HPDE6-E6E7 (cell line): Measurements from ENCODE around the gene GALNT2.

Experiments
- DNase-seq: peaks from one replicate; pipeline ENCODE4 v3.0.0; 2011; ENCODE audit warnings: missing footprints; ENCODE audit errors: extremely low spot score

The GALNT2 gene

DNA sequence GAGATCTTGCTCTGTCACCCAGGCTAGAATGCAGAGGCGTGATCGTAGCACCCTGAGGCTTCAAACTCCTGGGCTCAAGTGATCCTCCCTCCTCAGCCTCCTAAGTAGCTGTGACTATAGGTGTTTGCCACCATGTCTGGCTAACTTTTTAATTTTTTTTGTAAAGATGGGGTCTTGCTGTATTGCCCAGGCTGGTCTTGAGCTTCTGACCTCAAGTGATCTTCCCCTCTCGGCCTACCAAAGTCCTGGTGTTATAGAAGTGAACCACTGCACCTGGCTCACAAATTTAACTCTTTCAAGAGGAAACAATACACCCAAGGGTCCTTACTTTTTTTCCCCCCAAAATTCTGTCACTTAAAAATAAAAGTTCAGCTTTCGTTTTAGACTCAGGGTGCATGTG is 62.3 kb downstream of the GALNT2 start:
- no peak for DNase-seq

DNA sequence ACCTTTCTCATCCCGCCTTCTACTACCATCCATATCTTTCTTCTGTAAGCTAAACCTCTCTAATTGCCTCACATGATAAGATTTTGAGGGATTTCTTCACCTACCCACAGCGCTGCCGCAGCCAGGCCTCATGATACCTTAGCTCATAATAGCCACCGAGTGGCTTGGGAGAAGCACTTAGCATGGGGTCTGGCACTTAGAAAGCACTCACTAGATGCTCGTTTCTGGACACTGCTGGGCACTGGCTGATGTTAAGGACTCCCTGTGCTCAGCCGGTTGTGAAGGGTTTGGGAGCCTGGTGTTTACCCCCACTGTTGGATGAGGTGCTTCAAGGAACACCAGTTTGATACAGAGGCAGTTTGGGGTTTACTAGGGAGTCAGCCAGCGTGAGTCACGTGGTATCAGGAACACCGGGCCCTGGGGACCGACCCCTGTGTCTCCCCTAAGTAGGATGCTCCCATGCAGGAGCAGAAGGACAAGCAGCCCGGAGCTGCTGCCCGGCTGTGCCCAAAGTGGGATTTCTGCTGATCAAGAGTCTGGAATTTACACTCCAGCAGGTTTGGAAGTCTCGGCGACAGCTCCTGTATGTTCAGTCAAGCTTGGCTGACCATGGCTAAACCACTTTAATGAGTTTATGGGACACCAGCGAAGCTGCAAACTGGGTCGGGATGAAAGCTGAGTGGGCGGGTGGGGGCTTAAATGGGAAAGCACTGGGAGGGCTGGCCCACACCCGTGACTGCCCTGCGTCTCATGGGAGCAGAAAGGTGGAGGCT is 63.3 kb downstream of the GALNT2 start:
- DNase-seq = no peak

DNA sequence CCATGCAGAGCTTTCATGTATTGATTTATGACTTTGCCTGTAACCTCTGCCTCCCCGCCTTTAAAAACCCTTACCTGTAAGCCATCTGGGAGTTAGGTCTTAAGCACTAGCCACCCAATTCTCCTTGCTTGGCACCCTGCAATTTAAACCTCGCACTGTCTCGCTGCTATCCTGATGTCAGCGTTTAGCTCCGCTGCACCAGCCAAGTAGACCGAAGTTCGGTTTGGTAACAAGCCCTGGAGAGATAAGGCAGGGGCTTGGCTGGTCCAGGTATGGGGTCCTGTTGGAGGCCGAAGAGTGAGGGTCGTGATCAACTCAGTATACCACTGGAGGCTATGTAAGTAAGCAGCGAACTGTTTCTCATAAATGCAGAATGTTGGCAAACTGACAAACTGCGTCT is 64.4 kb downstream of the GALNT2 start:
- no peak for DNase-seq

DNA sequence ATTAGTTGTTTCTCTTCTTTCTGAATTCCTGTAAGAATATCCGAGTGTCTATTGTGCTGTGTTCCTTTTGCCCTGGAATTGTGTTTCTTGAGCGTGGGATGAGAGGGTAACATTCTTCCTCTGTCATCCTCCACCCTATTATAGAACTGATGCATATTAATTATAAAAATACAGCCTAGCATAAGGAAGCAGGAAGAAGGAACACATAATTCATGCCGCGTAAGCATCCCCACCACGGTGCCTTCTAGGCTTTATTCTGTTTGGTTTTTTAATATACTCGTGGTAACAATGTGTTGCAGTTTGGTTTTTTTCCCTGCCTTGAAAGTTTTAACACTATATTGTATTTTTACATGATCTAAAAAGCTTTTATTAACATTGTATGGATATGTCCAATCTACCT is 65.7 kb downstream of the GALNT2 start:
- no peak for DNase-seq

- no peak for DNase-seq
Observed at GRCh38 chr1:230135726-230136125, 68.7 kb downstream of the GALNT2 start.

GRCh38 chr1:230136453-230137336 is 69.7 kb downstream of the GALNT2 start:
- no peak for DNase-seq

DNA sequence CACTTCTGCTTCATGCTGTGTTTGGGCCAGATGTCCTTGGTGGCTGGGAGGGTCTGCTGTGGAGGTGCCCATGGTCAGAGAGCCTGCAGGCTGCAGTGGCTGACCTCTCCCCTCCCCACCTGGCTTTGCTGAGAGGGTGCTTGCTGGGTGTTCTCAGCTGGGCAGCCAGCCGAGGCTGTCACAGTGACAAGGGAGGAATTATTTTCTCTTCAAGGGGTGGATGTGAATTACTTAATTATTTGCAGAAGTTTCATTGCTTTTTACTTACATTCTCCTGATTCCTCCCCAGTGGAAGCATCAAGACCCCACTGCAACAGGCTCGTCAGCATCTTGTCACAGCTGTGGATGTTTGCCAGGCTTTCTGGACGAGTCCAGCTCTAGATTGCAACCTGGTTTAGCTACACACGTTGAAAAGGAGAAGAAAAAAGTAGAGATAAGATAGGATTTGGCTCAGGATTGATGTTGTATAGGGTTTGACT is 70.3 kb downstream of the GALNT2 start:
- no peak for DNase-seq

DNA sequence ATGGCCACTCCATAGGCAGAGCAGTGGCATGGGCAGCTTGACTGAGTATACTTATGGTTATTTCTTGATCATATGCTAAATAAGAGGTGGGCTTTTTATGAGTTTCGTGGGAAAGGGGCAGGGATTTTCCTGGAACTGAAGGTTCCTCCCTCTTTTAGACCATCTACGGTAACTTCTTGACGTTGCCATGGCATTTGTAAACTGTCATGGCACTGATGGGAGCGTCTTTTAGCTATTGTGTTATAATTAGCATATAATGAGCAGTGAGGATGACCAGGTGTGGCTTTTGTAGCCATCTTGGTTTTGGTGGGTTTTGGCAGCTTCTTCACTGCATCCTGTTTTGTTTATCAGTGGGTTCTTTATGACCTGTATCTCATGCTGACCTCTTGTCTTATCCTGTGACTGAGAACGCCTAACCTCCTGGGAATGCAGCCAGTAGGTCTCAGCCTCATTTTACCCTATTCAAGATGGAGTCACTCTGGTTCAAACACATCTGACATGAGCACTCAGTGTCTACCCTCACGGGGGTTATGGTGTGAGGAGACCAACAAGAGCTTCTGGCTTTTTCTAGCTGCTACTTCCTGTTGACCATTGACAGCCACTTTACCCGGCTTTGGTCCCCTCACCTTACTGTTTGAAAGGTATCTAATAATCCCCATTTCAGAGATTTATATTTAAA is 71.7 kb downstream of the GALNT2 start:
- DNase-seq = no peak

GRCh38 chr1:230139315-230139714 is 72.3 kb downstream of the GALNT2 start:
- DNase-seq = no peak

DNA sequence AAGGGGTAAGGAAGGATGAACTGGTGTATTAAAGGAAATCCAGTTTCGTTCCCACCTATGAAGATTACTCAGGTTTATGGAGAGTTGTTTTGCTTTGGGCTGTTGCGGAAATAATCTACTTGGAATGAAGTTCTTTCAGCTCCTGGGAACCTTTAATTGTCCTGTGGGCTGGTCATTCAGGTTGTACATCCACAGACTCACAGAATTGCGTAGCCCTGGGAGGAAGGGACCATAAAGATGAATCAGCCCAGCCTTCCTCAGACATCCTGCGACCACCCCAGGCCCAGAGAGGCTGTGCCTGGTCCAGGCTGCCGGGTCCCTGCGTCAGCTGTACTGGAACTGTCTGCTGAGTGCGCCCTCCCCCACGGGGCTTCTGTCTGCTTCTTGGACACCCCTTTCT is 72.7 kb downstream of the GALNT2 start:
- no peak for DNase-seq

DNA sequence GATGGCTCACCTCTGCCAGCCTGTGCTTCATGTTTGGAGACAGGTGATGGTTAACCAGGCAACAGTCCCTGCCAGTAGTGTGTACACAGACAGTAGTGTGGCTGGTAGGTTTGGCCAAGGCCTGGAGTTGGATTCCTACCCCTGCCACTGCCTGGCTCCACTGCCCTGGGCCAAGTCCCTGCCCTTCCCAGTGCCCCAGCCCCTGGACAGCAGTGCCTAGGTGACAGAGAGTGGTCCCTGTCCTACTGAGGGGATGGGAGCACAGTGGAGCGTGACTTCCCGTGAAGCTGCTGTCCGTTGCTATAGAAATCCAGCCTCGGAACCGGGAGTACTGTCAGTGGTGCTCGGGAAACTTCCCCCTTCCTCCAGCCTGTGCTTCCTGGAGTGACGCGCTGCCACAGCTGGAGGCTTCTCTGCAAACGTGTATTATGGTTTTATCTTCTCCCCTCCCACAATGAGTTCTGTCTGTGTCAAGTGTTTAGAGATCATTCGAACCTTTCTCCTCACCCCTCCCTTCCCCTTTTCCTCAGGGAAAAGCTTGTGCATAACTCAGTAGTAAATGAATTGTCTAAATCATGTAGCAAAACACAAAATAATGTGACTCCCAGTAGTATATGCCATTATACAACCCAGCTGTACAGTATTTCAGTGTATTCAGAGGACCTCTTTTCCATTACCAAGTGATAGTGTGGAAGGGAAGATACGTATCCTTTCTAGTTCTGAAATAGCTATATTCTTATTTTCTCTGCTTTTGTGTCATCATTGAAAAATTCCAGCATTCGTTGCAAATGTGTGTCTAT is 73.4 kb downstream of the GALNT2 start:
- no peak for DNase-seq

DNA sequence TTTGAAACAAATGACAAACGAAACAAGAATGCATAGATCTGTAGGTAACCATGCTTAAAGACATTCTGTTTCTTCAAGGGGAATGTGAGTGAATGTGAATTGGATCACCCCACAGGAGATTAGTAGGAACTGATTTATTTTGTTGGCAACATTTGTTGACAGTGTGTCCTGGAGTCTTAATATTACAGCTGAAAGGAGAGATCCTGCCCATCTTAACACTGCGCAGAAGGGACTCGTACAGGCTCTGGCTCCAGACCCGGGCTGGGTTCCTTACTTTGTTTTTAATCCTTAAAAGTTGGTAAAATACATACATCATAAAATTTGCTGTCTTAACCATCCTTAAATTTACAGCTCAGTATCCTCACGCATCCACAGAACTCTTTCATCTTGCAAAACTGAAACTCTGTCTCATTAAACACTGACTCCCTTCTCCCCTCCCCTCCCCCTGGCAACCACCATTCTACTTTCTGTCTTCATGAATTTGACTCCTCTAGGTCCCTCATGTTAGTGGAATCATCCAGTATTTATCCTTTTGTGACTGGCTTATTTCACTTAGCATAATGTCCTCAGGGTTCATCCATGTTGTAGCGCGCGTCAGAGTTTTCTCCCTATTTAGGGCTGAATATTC is 74.1 kb downstream of the GALNT2 start:
- DNase-seq = no peak

DNA sequence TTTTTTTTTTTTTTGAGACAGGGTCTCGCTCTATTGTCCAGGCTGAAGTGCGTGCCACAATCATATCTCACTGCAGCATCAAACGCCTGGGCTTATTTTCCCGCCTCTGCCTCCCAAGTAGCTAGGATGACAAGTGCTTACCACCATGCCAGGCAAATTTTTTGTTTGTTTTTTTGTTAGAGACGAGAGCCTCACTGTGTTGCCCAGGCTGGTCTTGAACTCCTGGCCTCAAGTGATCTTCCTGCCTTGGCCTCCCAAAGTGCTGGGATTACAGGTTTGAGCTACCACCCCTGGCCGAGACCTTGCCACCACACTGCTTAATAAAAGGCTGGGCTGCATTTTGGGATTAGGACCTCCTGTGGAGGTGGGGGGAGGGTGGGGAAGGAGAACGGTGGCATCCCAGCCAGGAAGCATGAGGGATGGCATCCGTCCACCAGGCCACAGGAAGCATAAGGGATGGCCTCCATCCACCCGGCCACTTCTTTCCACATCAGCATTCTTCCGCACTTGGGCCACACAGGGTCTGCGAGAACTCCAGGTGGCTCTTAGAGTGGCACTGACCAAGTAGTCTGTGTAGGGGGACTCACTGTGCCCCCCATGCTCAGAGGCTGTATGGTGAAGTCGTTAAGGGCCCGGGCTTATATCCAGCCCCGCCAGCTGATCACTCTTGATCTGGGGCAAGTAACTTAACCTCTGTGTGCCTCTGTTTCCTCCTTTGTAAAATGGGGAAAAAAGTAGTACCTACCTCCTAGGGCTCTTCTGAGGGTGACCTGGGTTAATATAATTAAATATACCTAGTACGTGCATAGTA is 75.0 kb downstream of the GALNT2 start:
- DNase-seq = no peak

DNA sequence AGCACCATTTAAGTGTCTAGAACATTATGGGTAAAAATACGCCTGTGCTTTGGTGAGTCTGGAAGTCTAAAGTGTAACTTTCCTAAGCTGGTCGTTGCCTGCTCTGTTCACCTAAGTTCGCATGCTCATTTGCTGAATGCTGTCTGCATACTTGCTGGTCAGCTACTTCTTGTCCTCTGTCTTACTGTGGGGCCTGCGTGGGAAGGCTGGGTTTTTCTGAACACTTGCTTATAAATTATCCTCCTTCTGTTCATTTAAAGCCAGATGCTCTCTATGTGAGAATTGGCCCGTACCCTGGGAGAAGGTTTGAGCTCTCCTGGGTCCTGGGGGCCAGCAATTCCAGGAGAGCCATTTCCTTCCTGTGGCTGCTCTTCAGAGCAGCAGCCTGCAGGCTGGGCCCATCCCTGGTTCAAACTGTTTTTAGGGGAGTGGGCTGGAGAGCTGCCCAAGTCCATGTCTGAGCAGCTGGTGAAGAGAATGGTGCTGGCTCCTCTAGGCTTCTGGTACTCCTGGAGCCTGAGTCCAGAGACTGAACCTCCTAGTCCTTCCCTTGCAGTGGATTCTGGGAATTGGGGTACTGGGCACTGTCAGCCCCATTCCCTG is 75.7 kb downstream of the GALNT2 start:
- DNase-seq = no peak

GRCh38 chr1:230143534-230143933 is 76.5 kb downstream of the GALNT2 start:
- DNase-seq = no peak

- no peak for DNase-seq
Observed at GRCh38 chr1:230144010-230144614, 77.1 kb downstream of the GALNT2 start.

GRCh38 chr1:230144758-230145504 is 77.9 kb downstream of the GALNT2 start:
- DNase-seq = no peak

GRCh38 chr1:230145505-230145899 is 78.5 kb downstream of the GALNT2 start:
- no peak for DNase-seq
